ENCODE measurements around the gene TBX2.
"Not testable (repeated sequence)": the region's sequence is repeated elsewhere in the genome, so short reads cannot be mapped to it uniquely, and the experiment has no call there.

Gene TBX2

GRCh38 chr17:61440697-61441096, 41.1 kb downstream of the TBX2 start:
- no peak for DNase-seq

GRCh38 chr17:61441507-61441906, 41.9 kb downstream of the TBX2 start:
- DNase-seq = not testable (repeated sequence)

- DNase-seq = no peak
Measured at GRCh38 chr17:61442136-61442775, 42.6 kb downstream of the TBX2 start.

GRCh38 chr17:61442878-61443474, 43.3 kb downstream of the TBX2 start:
- no peak for DNase-seq

- no peak for DNase-seq
Measured at GRCh38 chr17:61443475-61443882, 43.8 kb downstream of the TBX2 start.

GRCh38 chr17:61444075-61444474, 44.4 kb downstream of the TBX2 start:
- no peak for DNase-seq

- DNase-seq = no peak
Measured at GRCh38 chr17:61444831-61445230, 45.2 kb downstream of the TBX2 start.

GRCh38 chr17:61447358-61447757, 47.7 kb downstream of the TBX2 start:
- no peak for DNase-seq

- DNase-seq = no peak
Measured at GRCh38 chr17:61448042-61448441, 48.4 kb downstream of the TBX2 start.

GRCh38 chr17:61449140-61449539, 49.5 kb downstream of the TBX2 start:
- not testable (repeated sequence) for DNase-seq

- no peak for DNase-seq
Measured at GRCh38 chr17:61449707-61450640, 50.3 kb downstream of the TBX2 start.

GRCh38 chr17:61450641-61451537, 51.2 kb downstream of the TBX2 start:
- DNase-seq = no peak

GRCh38 chr17:61451538-61452300, 52.1 kb downstream of the TBX2 start:
- no peak for DNase-seq

GRCh38 chr17:61452301-61453290, 53.0 kb downstream of the TBX2 start, which contains the start of gene TBX4:
Gene TBX4, plus strand, starts transcription at chr17:61452422. Its CDS starts 4,069 bp downstream, at chr17:61456491.
- no peak for DNase-seq

- no peak for DNase-seq
Measured at GRCh38 chr17:61453566-61454380, 54.1 kb downstream of the TBX2 start.

- no peak for DNase-seq
Measured at GRCh38 chr17:61454381-61455323, 55.0 kb downstream of the TBX2 start.

- no peak for DNase-seq
Measured at GRCh38 chr17:61455324-61456060, 55.8 kb downstream of the TBX2 start.
